Middle frontal gyrus (tissue), 1 donor: ENCODE results near the gene DST.
"Not testable (repeated sequence)": the region's sequence is repeated elsewhere in the genome, so short reads cannot be mapped to it uniquely, and the experiment has no call there.

Experiments used
- DNase-seq: peaks from one replicate; pipeline ENCODE4 v3.0.0-alpha.2; 2015; ENCODE audit warnings: low spot score; ENCODE audit errors: extremely low spot score

The DST gene

DNA sequence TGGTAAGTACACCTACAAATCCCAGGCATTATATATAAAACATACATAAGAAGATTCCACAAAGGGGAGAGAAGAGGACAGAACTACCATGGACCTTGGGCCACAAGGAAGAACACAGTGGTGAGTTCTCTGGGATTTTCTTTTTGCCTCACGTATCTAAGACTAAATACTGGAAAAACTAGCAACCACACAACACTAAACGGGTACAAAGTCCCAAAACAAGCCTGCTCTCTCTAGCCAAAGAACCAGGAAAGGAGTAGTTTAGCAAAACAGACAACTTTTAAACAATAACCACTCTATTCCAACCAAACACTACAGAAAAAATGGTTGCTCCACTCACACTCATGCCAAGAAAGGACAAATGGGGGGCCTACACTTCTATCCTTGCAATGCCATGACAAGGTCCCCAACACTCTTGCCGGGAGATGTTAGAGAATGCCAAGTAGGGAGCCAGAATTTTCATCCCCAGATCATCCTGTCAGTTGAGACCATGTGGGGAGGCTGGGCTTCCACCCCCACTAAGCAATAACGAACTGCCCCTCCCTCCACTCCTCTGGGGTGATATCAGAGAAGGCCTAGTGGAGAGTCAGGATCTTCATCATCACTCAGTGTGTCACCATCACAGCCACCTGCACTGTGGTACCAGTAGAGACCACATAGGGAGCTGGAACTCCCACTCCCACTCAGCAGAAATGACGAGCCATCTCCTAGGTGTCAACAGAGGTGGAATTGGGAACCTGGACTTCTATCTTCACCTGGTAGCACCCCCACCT lies 123.5 kb downstream of the DST start:
- DNase-seq = no peak

DNA sequence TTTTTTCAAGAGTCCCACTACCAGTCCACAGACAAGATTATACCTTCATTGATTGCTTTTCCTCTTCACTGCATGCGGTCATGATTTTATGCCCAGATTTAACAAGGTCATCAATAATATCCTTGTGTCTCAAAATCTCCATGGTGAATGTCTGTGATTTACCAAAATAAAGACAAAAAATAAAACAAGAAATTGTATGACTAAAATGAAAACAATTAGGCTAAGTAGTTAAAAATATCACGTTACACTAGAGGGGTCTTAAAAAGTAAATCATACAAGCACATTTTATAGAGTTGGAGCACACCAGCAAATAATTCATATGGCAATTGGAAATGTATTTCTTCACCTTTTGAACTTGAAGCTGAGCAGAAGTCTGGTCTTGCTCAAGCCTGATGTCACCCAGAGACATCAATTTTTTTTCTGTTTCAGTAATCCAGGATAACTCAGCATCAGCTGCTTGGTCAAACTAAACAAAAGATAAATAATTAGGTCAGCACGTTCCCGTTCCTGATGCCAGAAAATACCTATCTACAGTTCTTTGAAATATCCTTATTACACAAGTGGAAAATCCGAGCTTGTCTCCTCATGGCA lies 125.4 kb downstream of the DST start:
- DNase-seq = no peak

DNA sequence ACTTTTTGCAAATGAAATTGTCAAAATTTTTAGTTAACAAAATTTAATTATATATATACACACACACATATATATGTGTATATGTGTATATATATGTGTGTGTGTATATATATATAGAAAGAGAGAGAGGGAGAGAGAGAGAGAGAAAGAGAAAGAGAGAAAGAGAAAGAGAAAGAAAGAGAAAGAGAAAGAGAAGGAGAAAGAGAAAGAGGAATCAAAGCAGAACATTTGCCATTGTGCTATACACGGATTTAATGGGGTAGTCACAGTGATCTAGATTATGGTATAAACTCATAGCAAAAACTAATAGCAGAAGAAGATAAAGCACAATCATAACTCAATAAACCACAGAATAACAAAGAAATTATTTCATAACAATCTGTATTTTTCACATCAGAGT lies 126.7 kb downstream of the DST start:
- no peak for DNase-seq

DNA sequence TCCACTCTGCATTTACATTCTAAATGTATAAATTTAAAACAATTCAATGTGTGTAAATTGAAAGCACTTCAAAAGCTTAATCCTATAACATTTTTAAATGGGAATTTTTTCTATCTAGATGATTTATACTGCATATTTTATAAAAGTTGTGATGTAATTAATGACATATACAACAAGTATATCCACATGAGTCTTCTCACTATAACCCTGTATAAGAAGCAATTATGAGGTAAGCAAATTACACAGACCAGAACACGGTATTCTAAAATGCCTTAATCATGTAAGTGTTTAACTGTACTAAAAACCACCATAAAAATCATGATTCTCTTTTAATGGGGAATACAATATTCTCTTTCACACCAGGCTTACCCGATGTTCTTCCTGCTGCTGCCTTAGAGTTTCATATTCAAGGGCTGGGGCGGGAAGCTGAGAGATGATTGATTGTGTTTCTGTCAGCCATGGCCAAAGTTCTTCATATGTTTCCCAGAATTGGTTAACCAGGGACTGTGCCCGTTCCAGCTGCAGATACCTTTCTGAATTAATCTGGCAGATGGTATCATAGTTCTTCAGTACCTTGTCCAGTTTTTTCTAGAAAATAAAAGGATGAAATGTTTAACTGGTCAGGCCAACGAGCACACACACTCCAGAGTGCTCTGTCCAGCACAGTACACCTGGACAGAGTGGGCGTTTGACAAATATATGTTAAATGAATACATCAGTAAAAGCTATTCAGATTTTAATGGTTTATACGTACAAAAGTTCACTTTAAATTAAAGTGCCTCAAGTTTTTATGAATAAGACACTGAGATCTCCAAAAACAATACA lies 127.4 kb downstream of the DST start:
- no peak for DNase-seq

DNA sequence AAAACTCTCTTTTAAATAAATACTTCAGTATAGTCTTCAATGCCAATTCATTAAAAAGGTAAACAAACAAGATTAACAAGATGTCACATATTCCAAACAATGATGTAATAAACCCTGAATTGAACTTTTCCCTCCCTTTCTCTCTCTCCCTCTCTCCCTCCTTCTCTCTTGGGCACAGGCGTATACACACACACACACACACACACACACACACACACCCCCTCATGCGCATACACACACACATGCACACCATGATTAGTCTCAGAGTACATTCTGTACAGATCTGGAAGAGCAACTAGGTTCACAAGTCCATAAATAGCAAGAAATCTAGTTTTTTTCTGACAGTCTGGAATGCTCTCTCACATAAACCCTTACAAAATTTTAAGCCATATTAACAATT lies 128.3 kb downstream of the DST start:
- no peak for DNase-seq

DNA sequence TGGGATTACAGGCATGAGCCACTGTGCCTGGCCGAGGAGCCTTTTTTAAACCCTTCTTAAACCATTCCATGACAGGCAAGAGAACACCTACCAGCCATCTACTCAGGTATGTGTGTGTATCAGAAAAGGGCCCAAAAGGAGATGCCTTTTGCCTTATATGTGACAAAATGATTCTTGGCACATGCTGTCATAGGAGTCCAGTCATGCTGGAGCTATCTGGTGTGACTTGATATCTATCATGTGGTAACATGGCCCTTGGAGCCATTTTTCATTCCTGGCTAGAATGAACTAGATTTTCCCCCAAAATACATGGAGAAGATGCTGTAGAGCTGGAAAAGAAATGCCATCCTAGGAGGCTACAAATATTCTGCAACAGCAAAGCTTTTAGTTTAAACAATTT lies 129.1 kb downstream of the DST start:
- DNase-seq = no peak

DNA sequence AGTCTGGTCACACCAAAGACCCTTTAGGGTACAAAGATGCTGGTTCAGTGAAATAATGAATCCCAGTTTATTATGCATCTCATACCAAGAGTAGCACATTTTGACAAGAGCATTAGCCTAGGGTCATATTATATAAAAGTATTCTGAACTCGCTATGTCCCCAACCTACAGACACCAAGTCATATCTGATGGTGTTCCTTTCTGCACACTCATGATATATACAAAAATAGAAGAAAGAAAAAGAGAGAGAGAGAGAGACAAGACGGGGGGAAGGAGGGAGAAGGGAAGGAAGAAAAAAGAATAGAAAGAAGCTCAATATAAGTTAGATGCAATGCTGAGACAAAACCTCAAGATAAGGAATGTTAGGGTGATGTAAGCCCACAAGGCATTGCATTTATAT lies 131.1 kb downstream of the DST start:
- no peak for DNase-seq

DNA sequence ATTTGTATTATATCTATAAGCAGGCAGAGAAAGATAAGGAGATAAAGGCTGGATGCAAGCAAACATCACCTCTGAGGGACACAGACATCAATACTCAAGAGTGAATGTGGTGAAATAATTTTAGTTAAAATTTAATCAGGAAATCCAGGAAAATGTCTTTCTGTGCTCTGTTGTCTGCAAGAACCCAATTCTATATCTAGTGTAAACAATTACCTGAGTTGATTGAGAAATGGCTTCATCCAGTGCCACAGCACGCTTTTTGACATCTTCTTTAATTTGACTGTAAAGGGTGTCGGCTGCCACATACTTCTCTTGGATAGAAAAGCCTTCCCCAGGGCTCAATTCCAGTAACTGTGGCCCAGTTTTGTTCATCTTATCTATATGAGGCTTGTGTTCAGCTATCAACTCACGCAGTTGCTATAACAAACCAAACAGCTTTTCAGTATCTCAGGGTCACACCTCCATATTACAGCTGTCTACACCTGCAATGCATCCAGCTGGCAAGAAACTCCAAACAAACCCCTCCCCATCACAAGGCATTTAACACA lies 131.6 kb downstream of the DST start:
- DNase-seq = no peak

DNA sequence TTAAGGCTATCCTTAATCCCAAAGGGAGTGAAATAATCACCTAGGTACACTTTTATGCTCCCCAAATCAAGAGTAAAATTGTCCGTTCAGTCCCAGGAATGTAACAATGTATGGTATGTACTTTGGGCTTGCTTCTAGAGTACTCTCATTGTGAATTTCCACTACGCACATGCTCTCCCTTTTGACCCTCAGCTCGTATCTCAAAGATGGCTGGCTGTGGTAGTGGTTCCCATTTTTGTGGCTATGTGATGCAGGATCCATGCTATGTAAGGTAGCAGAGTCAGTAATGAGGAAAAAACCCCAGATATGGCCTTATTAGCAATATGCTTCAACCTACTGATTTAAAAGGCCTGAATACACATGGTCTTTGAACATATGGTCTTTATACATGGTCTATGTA lies 133.7 kb downstream of the DST start:
- DNase-seq = no peak

DNA sequence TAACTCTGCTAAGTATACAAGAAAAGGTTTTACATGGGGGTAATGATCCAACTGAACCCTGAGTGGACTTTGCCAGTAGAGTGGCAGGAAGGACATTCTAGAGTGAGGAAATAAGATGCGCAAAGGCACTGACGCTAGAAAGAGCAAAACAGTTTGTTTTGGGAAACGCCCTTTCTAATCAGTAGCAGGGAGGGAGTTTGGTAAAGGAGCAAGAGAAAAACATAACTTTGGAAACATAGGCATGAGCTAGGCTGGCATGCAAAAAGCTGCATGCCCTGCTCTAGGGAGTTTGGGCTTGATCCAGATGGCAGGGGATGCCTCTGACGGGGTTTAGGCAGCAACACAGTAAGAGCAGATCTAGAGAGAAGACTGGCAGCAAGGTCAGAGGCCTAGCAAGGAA lies 135.2 kb downstream of the DST start:
- no peak for DNase-seq

DNA sequence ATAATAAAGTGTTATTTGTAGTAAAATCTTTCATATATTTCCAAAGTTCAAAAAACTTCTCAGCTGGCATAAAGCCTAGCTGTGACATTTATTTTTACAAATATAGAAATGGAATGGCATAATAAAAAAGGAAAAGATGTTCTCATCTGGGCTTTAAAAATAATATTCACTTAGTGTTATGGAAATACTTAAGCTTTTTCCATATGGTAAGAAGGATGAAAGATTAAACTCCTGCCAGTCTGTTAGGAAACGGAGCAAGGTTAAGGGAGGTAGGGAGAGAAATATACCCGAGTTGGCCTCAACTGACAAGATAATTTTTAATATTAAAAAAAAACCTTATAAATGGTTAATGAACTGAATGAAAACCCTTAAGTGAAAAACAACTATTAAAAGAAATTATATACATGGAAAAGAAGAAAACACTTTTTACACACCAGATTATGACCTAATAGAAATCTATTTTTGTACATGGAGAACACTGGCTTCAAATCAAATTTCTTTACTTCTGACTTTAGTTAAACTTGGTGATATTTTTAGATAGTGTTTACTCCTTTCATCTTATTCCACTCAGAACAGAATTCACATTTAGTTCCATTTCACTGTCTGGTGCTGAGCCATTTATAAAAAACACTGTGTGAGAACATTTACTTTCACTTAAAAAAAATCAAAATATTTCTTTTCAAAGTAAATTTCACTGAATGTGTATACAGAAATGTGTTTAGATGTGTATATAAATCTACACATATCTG lies 137.0 kb downstream of the DST start:
- no peak for DNase-seq

DNA sequence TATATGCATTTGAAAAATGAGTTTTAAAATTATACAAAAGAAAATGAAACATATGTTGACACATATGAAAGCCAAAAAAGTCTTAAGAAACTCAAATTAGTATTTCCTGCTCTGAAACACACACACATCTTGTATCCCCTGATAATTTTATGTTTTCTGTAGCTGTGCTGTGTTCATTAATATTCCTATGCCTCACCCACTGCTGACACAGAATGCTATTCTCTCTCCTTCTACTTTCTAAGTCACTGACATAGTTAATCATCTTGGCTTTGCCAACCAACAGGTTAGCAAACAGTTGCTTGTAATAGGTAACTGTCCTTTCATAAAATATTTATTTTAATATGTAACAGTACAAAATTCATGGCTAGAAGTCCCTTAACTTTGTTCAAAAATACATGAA lies 140.7 kb downstream of the DST start:
- DNase-seq = no peak

DNA sequence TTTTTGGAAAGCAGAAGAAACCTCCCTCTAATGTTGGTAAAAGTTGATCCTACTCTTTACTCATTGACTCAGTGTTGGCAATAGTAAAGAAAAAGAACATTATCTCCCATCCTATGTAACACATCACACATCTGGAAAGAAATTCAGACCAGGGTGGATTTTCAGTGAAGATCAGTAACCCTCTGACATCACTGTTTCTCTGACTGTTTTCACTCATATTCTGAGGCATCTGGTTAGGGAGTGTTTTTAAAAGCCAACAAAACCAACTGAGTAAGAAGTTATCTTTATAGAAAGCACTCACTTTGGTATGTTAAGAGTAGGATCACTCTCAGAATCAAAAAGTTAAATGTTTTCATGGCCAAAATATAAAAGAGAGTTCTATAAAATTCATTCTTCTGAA lies 143.6 kb downstream of the DST start:
- DNase-seq = no peak

DNA sequence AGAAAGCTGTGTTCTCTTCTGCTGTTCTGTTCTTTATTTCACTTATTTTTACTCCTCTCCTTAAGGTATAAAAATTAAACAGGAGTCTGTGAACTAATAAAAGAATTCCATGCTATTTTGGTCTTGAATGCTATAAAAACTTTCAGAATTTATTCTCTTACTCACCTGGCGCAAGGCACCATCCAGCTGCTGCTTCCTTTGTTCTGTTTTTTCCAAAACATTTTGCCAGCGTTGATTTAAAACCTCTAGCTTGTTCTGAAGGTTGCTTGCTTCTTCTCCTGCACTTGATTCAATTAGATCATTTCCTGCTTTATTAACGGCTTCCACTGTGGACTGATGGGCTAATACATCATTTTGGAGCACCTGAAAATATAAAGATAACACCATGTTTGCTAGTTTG lies 145.0 kb downstream of the DST start:
- DNase-seq = no peak

DNA sequence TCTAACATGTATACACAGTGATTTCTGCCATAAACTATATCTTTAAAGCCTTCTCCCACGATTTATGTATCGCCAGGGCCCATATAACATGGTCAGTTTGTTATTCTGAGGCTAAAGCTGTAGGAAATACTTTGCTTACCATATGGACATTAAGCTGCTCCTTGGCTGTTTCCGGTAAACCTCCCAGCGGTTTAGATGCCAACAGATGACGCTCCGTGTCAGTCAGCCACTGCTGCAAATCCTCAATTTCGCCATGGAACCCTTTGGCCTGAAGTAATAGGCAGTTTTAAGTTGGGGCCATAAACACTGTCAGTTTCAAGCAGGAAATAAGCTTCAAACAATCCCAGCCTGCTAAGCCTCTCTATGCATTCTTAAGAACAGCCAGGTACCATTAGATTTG lies 145.4 kb downstream of the DST start:
- DNase-seq = no peak

DNA sequence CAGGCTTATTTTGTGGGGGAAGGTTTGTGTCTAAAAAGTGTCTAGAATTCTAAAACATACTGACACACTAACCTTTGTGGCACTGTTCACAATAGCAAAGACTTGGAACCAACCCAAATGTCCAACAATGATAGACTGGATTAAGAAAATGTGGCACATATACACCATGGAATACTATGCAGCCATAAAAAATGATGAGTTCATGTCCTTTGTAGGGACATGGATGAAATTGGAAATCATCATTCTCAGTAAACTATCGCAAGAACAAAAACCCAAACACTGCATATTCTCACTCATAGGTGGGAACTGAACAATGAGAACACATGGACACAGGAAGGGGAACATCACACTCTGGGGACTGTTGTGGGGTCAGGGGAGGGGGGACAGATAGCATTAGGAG lies 146.0 kb downstream of the DST start:
- DNase-seq = not testable (repeated sequence)

DNA sequence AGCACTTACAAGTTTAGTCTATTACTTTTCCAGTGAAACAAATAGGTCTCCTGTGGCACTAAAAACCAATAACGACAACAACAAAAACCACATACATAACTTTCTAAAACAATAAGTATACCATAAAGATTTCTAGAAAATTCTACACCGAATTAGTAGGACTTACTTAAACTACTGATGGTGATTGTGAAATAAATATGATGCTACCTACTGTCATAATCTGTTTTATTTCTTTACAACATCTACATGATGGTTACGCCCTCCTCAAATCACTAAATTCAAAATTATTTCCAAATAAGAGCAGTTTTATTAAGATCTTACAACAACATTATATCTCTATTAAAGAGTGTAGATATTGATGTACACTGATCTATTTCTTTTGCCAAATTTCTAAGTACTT lies 147.0 kb downstream of the DST start:
- DNase-seq = no peak

DNA sequence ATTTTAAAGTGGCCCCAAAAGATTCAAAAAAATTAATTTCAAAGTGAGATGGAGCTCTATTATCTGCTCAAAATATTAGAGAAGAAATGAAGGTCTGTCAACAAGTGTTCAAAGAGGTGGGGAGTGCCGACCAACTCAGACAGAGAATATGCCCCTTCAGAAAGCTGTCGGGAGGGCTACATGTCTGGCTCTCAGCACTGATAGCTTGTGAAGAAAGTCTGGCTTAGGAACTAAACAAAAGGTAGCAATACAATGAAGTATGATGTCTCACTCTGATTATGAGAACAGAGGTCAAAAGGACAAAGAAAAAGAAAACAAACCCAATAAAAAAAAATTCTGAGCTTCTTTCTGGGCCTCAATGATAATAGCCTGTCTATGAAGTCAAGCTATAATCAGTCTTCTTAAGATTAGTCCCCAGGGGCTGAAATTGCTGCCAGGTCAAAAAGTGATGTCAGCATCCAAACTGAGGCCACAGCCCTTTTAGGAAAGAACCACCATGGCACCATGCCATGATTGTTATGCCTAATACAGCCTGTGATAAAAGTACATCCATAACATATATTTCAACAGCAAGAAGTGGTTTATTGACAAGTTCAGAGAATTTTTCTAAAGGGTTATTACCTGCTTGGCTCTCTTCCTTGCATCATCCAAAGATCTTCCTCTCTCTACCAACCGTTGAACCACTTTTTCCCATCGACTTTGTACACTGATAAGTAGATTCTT lies 150.9 kb downstream of the DST start:
- DNase-seq = no peak

DNA sequence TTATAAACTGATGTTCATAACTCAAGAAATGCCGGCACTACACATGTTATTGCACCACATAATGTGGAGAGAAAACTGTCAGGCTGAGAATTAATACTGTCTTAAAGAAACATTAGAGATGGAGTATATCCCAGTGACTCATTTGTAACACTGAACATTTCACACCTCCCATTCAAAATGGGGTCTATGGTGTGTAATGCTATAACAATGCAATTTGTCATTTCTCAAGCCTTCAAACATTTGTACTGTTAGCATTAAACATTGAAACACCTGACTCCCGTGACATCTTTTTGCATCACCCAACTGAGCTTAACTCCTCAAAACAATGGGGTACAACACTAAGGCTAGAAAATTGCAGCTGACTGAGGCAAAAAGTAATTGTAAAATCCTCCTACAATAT lies 151.7 kb downstream of the DST start:
- DNase-seq = no peak

DNA sequence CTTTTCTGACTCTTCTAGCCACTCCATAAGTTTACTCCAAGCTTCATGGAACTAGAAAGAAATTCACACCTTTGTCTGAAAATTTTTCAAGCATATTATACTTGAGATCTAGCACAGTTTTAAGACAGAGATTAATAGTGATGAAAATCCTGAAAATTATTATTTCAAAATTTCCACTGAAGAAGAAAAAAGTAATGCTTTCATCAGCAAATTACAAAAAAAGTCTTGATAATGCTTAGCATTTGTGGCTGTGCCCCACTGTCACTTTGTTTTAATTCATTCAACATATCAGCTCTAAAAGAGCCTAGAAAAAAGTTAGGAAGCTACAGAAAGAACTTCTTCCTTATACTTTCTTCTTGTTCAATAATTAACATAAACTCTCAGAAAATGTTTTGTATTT lies 153.1 kb downstream of the DST start:
- no peak for DNase-seq

DNA sequence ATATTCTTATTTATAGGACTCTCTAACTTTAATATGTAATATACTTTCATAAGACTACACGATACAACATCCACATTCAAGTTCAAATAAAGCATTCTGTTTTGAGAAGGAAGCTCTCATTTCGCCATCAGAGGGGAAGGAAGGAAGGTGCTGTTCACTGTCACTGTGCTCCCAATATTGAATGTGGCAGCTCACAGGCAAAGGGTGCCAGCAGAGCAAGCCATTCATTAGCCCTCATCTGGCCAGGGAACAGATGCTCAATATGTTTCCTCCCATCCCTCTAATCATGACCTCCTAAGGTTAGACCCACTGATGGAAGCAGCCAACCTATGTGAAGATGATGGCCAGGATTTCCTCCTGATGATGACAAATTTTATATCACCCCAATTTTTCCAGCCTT lies 154.4 kb downstream of the DST start:
- no peak for DNase-seq
